ENCODE measurements around the gene SLC28A2.

The SLC28A2 gene

GRCh38 chr15:45320581-45321205 lies 68.7 kb downstream of the SLC28A2 start:
- FAIRE-seq (no peak), DNase-seq (ENCODE audit: low spot score) (no peak)

GRCh38 chr15:45326280-45326679 lies 74.2 kb downstream of the SLC28A2 start:
- FAIRE-seq: no peak
- no peak for DNase-seq (ENCODE audit: low spot score)

- no peak for FAIRE-seq
- DNase-seq (ENCODE audit: low spot score): no peak
These were observed 74.7 kb downstream of the SLC28A2 start for GRCh38 chr15:45326741-45327140.
